Measurements from ENCODE around the gene SRGN. TPM values are rescaled to one million over a fixed set of nuclear protein-coding genes. Genes with fewer than 3 reads are reported as not detected.

SRGN gene
- total RNA-seq, 1 experiment from 2014 or later: 0.32 TPM

DNA sequence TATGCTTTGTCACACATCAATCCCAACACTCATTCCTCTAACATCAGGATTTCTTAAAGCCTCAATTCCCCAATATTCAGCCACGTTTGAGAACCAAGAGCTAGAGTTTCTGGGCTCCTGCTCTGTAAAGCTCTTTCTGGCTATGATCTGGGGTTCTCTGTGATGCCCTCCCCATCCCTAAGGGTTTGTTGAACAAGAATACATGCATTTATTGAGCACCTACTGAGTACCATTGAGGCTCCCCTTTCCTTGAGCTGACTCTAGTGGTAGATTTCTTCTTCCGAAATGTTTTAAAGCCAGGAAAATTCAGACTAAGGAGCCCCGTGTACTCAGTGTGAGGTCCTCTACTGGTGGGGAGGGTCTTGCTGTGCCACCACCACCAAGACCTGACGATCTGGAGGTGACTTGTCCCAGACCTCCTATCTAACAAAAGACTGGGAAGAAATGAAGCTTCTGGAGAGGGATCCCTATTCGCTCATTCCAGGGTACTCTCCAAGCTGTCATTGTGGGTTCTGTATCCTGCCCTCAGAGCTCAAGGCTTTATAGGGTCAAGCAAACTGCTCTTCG, 23.1 kb upstream of the SRGN start:
- ChIA-PET CTCF (interaction anchor here (0.5 kb wide), 1 partner anchor 11 kb away, joined by 4 read pairs; no protein-coding TSS in a partner anchor), POLR2A (ENCODE audit: low non-redundant PET) (no interaction called here)
- DNase-seq (ENCODE audit: low spot score): no peak
- no peaks in the 10 kb centered on the region for H3K36me3 ChIP-seq (ENCODE audit: insufficient read depth, low read length, poor library complexity, severe bottlenecking)
- no peak overlapping the region for H3K27ac ChIP-seq (ENCODE audit: low read depth, low read length, poor library complexity, severe bottlenecking)
- H3K4me1 ChIP-seq (ENCODE audit: insufficient read depth, low read length, poor library complexity, severe bottlenecking): no peaks in the 10 kb centered on the region
- TF ChIP-seq, protein P1, sequence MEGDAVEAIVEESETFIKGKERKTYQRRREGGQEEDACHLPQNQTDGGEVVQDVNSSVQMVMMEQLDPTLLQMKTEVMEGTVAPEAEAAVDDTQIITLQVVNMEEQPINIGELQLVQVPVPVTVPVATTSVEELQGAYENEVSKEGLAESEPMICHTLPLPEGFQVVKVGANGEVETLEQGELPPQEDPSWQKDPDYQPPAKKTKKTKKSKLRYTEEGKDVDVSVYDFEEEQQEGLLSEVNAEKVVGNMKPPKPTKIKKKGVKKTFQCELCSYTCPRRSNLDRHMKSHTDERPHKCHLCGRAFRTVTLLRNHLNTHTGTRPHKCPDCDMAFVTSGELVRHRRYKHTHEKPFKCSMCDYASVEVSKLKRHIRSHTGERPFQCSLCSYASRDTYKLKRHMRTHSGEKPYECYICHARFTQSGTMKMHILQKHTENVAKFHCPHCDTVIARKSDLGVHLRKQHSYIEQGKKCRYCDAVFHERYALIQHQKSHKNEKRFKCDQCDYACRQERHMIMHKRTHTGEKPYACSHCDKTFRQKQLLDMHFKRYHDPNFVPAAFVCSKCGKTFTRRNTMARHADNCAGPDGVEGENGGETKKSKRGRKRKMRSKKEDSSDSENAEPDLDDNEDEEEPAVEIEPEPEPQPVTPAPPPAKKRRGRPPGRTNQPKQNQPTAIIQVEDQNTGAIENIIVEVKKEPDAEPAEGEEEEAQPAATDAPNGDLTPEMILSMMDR (conservative IDR thresholded peaks at IDR 0.05; ENCODE audit: low read depth, low read length): no peak
- no peak for TF ChIP-seq EZH2 (IDR thresholded peaks at IDR 0.05; ENCODE audit: borderline replicate concordance, low read depth, low read length, poor library complexity, severe bottlenecking)
- no peak overlapping the region for H3K4me3 ChIP-seq (ENCODE audit: low read depth, low read length, poor library complexity, severe bottlenecking)
- H3K27me3 ChIP-seq (replicated peaks; ENCODE audit: insufficient read depth, low read depth, low read length, poor library complexity): no peaks in the 10 kb centered on the region
- intact Hi-C loops (cut with micrococcal nuclease; ENCODE audit: unreplicated experiment): no loop called here
- no TSS peak for BruUV-seq (replicated peaks)
- H3K9me3 ChIP-seq (ENCODE audit: low read depth, low read length, poor library complexity, severe bottlenecking): no peaks in the 10 kb centered on the region

DNA sequence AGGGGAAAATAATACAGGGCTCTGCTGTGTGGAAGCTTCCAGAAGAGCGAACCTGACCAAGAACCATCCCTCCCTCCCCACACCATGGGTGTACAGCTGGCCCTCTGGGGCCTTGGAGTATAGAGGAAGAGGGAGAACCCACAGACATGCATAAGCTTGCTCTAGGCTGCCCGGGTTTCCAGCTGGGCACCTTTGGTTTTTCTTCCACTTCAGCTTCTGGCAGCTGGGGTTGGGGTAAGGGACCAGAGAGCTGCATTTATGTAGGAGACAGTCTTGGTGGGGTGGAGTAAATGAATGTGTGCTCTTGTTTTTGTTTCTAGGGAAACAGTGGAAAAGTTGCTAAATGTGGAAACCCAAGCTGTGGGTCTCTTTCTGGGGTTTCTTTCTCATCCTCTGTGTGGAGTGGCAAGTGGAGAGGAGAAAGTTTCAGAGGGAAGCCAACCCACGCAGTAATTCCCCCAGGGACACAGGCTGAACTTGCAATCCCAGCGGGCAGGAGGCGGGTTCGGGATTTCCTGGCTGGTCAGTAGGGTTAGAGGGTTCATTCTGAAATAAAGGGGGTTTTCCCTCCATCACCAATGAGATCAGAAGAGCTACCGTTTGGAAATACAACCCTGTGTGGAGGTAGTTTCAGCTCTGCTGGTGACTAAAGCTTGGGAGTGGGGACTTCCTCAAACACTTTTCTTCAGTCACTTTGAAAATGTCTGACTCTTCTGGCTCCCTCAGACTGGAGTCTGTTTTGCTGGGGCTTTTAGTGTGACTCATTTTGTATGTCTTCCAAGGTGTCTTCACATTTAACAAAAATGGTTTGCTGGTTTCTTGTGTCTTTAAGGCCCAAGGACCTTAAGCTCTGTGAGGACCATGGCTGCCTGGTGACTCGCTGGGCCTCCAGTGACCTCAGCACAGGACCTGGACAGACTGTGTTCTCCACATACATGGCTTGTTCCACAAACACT, 22.2 kb upstream of the SRGN start:
- H3K27me3 ChIP-seq (replicated peaks; ENCODE audit: insufficient read depth, low read depth, low read length, poor library complexity): no peaks in the 10 kb centered on the region
- CTCF ChIA-PET: interaction anchor here (0.5 kb wide), 1 partner anchor 12 kb away, joined by 4 read pairs; no protein-coding TSS in a partner anchor
- intact Hi-C loops (cut with micrococcal nuclease; ENCODE audit: unreplicated experiment): no loop called here
- POLR2A ChIA-PET (ENCODE audit: low non-redundant PET): no interaction called here
- no peaks in the 10 kb centered on the region for H3K36me3 ChIP-seq (ENCODE audit: insufficient read depth, low read length, poor library complexity, severe bottlenecking)
- no peak overlapping the region for H3K4me3 ChIP-seq (ENCODE audit: low read depth, low read length, poor library complexity, severe bottlenecking)
- TF ChIP-seq, protein P1 (conservative IDR thresholded peaks at IDR 0.05; ENCODE audit: low read depth, low read length): no peak
- TF ChIP-seq EZH2 (IDR thresholded peaks at IDR 0.05; ENCODE audit: borderline replicate concordance, low read depth, low read length, poor library complexity, severe bottlenecking): no peak
- H3K27ac ChIP-seq (ENCODE audit: low read depth, low read length, poor library complexity, severe bottlenecking): no peak overlapping the region
- H3K9me3 ChIP-seq (ENCODE audit: low read depth, low read length, poor library complexity, severe bottlenecking): no peaks in the 10 kb centered on the region
- BruUV-seq (replicated peaks): no TSS peak
- no peaks in the 10 kb centered on the region for H3K4me1 ChIP-seq (ENCODE audit: insufficient read depth, low read length, poor library complexity, severe bottlenecking)
- DNase-seq (ENCODE audit: low spot score): no peak

DNA sequence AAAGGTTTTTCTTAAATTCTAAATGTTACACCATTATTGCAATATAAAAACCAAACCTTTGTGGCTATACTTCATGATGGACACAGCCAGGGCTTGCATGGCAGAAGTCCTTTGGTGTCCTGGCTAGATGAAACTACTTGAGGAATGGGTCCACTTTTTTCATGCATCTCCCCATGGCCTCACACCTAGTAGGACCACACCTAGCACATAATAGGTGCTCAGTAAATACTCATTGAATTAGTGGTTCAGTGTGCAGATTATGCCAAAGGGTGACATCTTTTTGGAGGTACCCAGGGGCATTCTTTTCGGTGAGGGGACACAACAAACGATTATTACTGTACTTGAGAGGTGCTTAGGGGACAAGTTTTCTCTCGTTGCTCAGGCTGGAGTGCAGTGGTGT, 20.7 kb upstream of the SRGN start:
- no TSS peak for BruUV-seq (replicated peaks)
- ChIA-PET CTCF (no interaction called here), POLR2A (ENCODE audit: low non-redundant PET) (no interaction called here)
- no peak for DNase-seq (ENCODE audit: low spot score)
- Histone ChIP-seq H3K27ac (ENCODE audit: low read depth, low read length, poor library complexity, severe bottlenecking) (no peak overlapping the region), H3K4me1 (ENCODE audit: insufficient read depth, low read length, poor library complexity, severe bottlenecking) (no peaks in the 10 kb centered on the region), H3K4me3 (ENCODE audit: low read depth, low read length, poor library complexity, severe bottlenecking) (no peak overlapping the region), H3K36me3 (ENCODE audit: insufficient read depth, low read length, poor library complexity, severe bottlenecking) (no peaks in the 10 kb centered on the region), H3K27me3 (replicated peaks; ENCODE audit: insufficient read depth, low read depth, low read length, poor library complexity) (no peaks in the 10 kb centered on the region), H3K9me3 (ENCODE audit: low read depth, low read length, poor library complexity, severe bottlenecking) (no peaks in the 10 kb centered on the region)
- TF ChIP-seq, protein P1 (conservative IDR thresholded peaks at IDR 0.05; ENCODE audit: low read depth, low read length): no peak
- no peak for TF ChIP-seq EZH2 (IDR thresholded peaks at IDR 0.05; ENCODE audit: borderline replicate concordance, low read depth, low read length, poor library complexity, severe bottlenecking)
- intact Hi-C loops (cut with micrococcal nuclease; ENCODE audit: unreplicated experiment): no loop called here

Measured in A673 (cell line).